Central memory CD8-positive, alpha-beta T cell (primary cell): Measurements from ENCODE around the gene PTPRK.

Source experiments
- ATAC-seq: fragments of 150-1000 bp; cut with Tn5 transposase; replicated peaks from 2 replicates; pipeline ENCODE4 v1.10.0; 2022; ENCODE audit warnings: mild to moderate bottlenecking, moderate FRiP score, moderate number of reproducible peaks; ENCODE audit not compliant: poor library complexity, severe bottlenecking; ENCODE audit errors: extremely low read depth
- DNase-seq, 2 donors: peaks; one replicate each; pipeline ENCODE4 v3.0.0; 2021; ENCODE audit warnings: low spot score in 2 of 2
- H3K27ac Mint-ChIP-seq: one replicate; pipeline ENCODE4 v1.8.0; 2022; ENCODE audit warnings: low read depth, mild to moderate bottlenecking, moderate library complexity, mixed read lengths
- H3K27me3 Mint-ChIP-seq: one replicate; pipeline ENCODE4 v1.8.0; 2022; ENCODE audit warnings: mixed read lengths
- H3K36me3 Mint-ChIP-seq: one replicate; pipeline ENCODE4 v1.8.0; 2022; ENCODE audit warnings: mild to moderate bottlenecking, moderate library complexity, mixed read lengths; ENCODE audit not compliant: insufficient read depth
- H3K4me1 Mint-ChIP-seq: one replicate; pipeline ENCODE4 v1.8.0; 2022; ENCODE audit warnings: mixed read lengths
- H3K4me3 Mint-ChIP-seq: one replicate; pipeline ENCODE4 v1.8.0; 2022; ENCODE audit warnings: mild to moderate bottlenecking, moderate library complexity, mixed read lengths
- H3K9me3 Mint-ChIP-seq: one replicate; pipeline ENCODE4 v1.8.0; 2022; ENCODE audit warnings: mixed read lengths

Gene PTPRK

DNA sequence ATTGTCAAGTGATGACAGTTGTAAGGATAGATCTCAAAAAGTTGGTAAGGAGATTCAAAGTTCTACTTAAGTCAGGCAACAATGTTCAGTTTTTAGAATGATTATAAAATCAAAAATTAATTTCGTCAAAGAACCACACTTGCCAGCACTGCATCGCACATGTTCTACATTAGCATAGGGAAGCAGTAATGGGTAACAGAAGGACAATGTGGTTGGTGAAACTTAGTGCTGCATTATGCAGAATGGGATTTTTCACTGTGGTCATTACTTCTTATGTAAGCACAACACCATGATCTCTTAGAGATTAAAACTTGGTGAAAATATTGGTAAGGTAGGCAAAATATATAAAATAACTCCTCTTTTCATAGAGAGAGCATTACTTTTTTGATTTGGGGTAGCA is 445.8 kb downstream of the PTPRK start:
- DNase-seq (no peak), ATAC-seq (no peak)
- Mint-ChIP-seq H3K27me3 (no peaks in the 10 kb centered on the region), H3K27ac (no peak overlapping the region), H3K4me3 (no peak overlapping the region), H3K36me3 (peaks cover 5% of the 10 kb centered on the region), H3K4me1 (peaks cover 5% of the 10 kb centered on the region), H3K9me3 (no peaks in the 10 kb centered on the region)

DNA sequence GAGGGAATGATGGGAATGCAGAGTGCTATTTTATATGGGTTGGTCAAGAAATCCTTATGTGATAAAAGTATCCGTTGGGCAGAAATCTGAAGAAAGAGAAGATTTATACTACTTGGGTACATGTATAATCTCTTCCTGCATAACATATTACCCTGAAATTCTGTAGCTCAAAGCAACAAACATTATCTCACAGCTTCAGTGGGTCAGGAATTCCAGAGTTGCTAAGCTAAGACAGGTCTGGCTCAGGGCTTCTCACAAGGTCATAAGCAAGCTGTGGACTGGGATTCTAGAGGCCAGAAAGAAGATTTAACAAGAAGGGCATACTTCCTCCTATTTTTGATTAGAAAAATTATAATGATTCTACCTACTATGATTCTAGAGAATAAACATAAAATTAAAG is 447.0 kb downstream of the PTPRK start:
- ATAC-seq = no peak
- H3K27me3 Mint-ChIP-seq = no peaks in the 10 kb centered on the region
- H3K36me3 Mint-ChIP-seq = peaks cover 4% of the 10 kb centered on the region
- peaks cover 5% of the 10 kb centered on the region for H3K4me1 Mint-ChIP-seq
- DNase-seq = no peak
- no peak overlapping the region for H3K27ac Mint-ChIP-seq
- no peaks in the 10 kb centered on the region for H3K9me3 Mint-ChIP-seq
- no peak overlapping the region for H3K4me3 Mint-ChIP-seq

DNA sequence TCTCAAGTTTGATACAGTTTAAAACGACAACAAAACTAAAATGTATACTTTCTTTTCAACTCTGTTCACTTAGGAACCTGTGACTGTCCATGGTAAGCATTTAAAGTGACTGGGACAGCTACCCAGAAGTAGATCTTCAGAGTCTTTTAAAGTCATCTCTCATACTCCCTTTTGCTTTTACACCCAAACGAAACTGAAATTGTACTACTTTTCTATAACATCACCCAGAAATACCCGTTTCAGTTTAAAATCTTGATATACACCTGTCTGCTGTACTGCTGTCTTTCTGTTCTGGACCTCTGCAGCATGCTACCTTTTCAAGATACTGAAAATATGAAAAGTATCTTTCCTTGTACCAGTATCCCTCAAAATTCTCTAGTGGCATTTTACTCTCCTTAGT is 449.2 kb downstream of the PTPRK start:
- Mint-ChIP-seq H3K36me3 (peaks cover 7% of the 10 kb centered on the region), H3K27me3 (no peaks in the 10 kb centered on the region), H3K4me3 (no peak overlapping the region), H3K27ac (no peak overlapping the region), H3K9me3 (no peaks in the 10 kb centered on the region), H3K4me1 (peaks cover 5% of the 10 kb centered on the region)
- ATAC-seq = no peak
- DNase-seq = no peak

DNA sequence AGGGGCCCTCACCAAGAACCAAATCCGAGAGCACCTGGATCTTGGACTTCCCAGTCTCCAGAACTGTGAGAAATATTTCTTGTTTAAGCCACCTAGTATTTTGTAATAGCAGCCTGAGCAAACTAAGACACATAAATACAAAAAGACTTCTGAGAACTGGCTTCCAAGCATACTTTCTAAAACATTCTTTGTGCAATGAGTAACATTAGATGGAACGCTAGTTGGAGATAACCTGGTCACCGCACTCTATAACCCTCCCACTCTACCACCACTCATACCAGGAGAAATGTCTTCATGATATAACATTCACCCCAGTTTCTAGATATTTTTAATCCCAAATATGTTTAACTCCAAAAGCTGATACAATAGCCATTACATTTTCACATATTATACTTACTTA is 450.0 kb downstream of the PTPRK start:
- no peak for DNase-seq
- no peak overlapping the region for H3K27ac Mint-ChIP-seq

DNA sequence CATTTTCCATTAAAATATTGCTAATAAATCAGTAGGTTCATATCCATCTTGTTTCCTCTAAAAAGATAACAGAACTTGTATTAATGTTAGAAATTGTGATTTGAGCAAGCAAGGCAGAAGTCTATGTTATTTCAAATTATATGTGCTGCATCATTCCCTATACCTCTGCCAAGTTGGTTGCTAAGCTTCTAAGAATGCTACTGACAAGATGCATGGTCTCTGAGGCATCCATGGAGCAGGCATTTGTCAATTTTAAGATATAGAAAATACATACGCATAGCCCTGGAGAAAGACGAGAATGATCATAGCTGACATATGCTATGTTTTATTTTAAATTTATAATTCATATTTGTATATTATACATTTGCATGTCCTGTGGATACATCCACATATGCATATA is 451.2 kb downstream of the PTPRK start:
- DNase-seq (no peak), ATAC-seq (no peak)
- Mint-ChIP-seq H3K27ac (no peak overlapping the region), H3K36me3 (peaks cover 9% of the 10 kb centered on the region), H3K4me3 (no peak overlapping the region), H3K4me1 (peaks cover 5% of the 10 kb centered on the region), H3K27me3 (no peaks in the 10 kb centered on the region), H3K9me3 (no peaks in the 10 kb centered on the region)

More for the DNA sequence above, 450.0 kb downstream of the PTPRK start:
- H3K9me3 Mint-ChIP-seq = no peaks in the 10 kb centered on the region
- H3K4me3 Mint-ChIP-seq = no peak overlapping the region
- peaks cover 10% of the 10 kb centered on the region for H3K36me3 Mint-ChIP-seq
- peaks cover 5% of the 10 kb centered on the region for H3K4me1 Mint-ChIP-seq
- no peaks in the 10 kb centered on the region for H3K27me3 Mint-ChIP-seq
- ATAC-seq = no peak

DNA sequence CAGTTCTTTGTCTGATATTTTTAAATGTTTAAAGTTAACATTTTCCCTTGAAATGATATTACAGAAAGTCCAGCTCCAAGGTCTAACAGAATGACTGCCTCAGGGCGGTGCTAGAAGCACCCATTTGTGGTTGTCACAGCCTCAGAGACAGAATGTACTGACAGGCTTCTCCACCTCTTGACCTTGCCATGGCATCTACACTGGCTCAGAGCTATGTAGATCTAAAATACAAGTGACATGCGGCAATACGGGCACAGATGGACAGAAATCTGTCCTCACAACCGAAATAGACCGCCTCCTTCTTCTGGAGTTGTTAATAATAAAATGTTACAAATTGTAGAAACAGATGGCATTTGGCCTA is 452.3 kb downstream of the PTPRK start:
- ATAC-seq (no peak), DNase-seq (no peak)
- Mint-ChIP-seq H3K4me3 (no peak overlapping the region), H3K27me3 (no peaks in the 10 kb centered on the region), H3K9me3 (no peaks in the 10 kb centered on the region), H3K4me1 (peaks cover 5% of the 10 kb centered on the region), H3K36me3 (peaks cover 7% of the 10 kb centered on the region), H3K27ac (no peak overlapping the region)

DNA sequence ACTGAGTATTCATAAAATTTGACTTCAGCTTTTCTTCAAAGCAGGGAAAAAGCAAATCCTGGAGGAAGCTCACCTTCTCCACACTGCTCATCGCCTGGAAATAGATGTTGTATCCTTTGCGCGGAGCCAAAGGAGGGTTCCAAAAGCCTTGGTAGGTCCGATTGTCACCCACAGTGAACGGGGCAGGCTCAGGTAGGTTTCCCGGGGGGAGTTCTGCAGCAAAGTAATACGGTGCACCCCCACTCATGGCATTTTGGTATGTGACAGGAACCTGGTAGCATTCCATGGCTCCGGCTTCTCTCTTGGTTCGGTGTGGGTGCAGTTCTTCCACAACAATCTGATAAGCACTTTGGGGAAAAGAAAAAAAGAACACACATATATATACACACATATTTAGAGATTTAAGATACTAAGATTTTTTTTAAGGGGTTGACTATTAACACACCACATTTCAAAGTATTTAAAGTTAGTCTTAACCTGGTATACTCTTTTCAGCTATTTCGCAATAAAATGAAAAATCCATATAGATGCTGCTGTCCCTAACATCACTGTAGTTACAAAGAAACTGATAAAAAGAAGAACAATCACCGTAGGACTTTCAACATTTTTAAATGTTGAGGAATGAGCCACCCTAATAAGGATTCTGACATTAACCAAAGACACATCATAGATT is 452.8 kb downstream of the PTPRK start:
- Mint-ChIP-seq H3K27ac (no peak overlapping the region), H3K4me1 (peaks cover 5% of the 10 kb centered on the region), H3K27me3 (no peaks in the 10 kb centered on the region), H3K9me3 (no peaks in the 10 kb centered on the region), H3K36me3 (peaks cover 6% of the 10 kb centered on the region), H3K4me3 (no peak overlapping the region)
- ATAC-seq (no peak), DNase-seq (no peak)

DNA sequence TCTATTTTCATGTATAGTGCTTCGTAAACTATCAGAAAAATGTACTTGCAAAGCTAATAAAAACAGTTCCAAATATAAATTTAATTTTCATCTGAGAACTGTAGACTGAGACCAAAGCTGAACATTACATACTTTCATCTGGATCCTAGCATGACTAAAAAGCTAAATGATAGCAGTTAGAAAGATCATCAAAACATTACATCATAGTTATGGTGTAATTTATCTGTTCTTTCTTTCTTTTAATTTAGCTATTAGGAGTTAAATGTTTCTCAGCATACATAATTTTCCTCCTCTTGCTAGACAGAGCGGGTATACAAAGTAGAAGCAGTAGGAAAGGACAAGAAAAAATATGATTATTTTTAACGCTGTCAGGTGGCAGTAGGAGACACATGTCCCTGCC is 455.3 kb downstream of the PTPRK start:
- H3K4me3 Mint-ChIP-seq = no peak overlapping the region
- ATAC-seq (no peak), DNase-seq (no peak)
- H3K27me3 Mint-ChIP-seq = no peaks in the 10 kb centered on the region
- no peaks in the 10 kb centered on the region for H3K9me3 Mint-ChIP-seq
- no peak overlapping the region for H3K27ac Mint-ChIP-seq
- H3K4me1 Mint-ChIP-seq = no peaks in the 10 kb centered on the region
- H3K36me3 Mint-ChIP-seq = peaks cover 9% of the 10 kb centered on the region

DNA sequence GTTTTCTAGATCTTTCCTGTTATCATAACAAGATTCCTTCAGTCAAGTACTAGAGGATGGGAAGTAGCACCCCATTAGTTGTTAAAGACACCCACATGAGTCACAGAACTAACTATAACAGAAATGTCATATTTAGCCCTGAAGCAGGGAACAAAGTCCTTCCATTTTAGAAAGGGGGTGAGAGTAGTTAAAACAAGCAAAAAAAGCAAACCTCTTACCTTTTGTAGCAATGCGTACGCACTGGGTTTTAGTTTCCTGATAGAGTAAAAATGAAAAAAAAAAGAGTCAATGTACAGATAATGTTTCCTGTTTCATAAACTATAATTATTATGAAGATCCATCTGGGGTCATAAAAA is 455.9 kb downstream of the PTPRK start:
- ATAC-seq (no peak), DNase-seq (no peak)
- H3K27me3 Mint-ChIP-seq = no peaks in the 10 kb centered on the region
- H3K4me1 Mint-ChIP-seq = no peaks in the 10 kb centered on the region
- no peak overlapping the region for H3K27ac Mint-ChIP-seq
- H3K36me3 Mint-ChIP-seq = peaks cover 9% of the 10 kb centered on the region
- H3K9me3 Mint-ChIP-seq = no peaks in the 10 kb centered on the region
- no peak overlapping the region for H3K4me3 Mint-ChIP-seq

DNA sequence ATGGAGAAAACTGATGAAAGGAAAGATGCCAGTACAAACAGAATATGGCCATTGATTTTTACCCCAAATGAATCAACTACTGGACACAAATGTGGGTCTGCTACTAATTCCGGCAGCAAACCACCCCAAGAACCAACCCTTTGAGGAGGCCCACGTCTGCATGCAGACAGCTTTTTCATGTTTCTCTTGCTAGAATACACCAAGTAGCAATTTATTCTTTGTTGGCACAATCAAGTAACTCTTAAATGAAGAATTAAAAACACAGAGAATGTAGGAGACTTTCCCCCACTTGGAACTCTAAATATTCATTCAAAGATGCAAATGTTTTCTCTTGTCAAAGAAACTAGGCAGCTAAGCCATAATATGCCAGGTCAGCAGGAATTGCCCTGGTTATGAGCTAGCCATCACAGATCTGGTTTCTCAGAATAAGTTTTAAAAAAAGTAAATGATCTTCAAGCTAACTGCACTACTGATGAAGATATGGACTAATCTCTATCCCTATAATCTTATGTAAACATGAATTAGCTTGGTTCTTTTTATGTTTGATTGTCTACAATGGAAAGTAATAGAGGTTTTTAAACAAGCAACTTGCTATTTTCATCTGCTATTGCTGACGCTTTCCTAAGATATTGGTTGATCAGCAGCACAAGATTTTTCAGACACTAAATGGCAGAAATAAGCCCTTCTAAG is 456.4 kb downstream of the PTPRK start:
- Mint-ChIP-seq H3K27me3 (no peaks in the 10 kb centered on the region), H3K36me3 (peaks cover 9% of the 10 kb centered on the region), H3K4me3 (no peak overlapping the region), H3K9me3 (no peaks in the 10 kb centered on the region), H3K4me1 (no peaks in the 10 kb centered on the region), H3K27ac (no peak overlapping the region)
- no peak for DNase-seq
- no peak for ATAC-seq

DNA sequence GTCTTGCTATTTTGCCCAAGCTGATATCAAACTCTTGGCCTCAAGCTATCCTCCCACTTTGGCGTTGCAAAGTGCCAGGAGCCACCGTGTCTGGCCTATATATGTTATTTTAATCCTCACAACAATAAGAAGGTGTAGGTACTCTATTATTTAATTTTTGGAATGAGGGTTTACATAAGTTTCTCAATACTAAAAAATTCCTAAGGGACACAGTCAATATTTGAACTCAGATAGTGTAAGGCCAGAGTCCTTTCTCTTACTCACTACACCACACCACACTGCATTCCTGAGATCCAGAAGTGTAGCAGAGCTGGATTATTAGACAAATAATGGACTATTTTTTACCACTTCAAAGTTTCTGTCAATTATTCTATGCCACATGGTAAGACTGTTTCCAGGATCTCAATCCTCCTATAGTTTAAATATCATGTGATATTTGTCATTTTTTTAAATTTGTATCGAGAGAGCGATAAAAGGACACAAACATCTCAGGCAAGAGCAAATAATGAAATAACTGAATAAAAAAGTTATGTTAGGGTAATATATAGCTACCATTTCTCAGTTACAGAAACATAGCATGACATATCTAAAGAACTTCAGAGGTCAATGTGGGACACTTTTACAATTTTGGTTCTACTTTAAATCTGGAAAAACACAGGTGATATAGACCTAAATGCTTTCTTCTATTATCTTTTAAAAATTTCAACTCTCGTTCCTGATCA is 457.4 kb downstream of the PTPRK start:
- ATAC-seq (no peak), DNase-seq (no peak)
- no peak overlapping the region for H3K27ac Mint-ChIP-seq
- no peaks in the 10 kb centered on the region for H3K9me3 Mint-ChIP-seq
- H3K36me3 Mint-ChIP-seq = peaks cover 9% of the 10 kb centered on the region
- no peaks in the 10 kb centered on the region for H3K27me3 Mint-ChIP-seq
- H3K4me1 Mint-ChIP-seq = no peaks in the 10 kb centered on the region
- H3K4me3 Mint-ChIP-seq = no peak overlapping the region

DNA sequence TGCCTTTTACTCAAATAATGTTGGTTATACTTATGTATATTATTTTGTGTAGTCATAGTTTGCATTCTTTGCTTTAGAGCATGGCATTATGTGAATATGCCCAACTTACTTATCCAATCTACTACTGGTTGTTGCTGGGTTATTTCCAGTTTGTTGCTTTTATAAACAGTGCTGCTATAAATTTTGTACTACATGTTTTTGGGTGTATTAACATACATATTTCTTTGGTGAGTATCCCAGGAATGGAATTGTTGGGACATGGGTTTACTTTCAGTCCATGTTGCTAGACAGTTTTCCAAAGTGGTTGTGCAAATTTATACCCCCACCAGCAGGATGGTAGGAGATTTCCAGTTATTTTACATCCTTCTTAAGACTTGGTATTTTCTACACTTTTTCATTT is 462.5 kb downstream of the PTPRK start:
- Mint-ChIP-seq H3K9me3 (no peaks in the 10 kb centered on the region), H3K27me3 (no peaks in the 10 kb centered on the region), H3K4me3 (no peak overlapping the region), H3K4me1 (no peaks in the 10 kb centered on the region), H3K27ac (no peak overlapping the region), H3K36me3 (peaks cover 5% of the 10 kb centered on the region)
- no peak for ATAC-seq
- DNase-seq = no peak

DNA sequence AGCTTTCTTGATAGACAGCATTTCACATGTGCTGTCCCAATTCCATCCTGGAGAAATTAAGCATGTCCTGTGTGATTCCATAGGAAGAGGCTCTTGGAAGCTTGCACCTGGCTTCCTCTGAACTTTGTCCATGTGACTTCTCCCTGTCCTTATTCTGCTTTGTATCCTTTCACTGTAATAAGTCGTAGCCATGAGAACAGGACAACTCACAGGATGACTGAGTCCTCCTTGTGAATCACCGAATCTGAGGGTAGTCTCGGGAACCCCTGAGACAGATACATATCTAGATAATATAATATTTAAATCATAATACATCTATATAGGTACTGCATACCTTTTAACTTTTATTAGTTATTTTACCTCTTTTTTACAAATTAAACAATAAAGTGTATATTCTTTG is 462.9 kb downstream of the PTPRK start:
- Mint-ChIP-seq H3K4me3 (no peak overlapping the region), H3K27ac (no peak overlapping the region), H3K27me3 (no peaks in the 10 kb centered on the region), H3K9me3 (no peaks in the 10 kb centered on the region), H3K36me3 (peaks cover 5% of the 10 kb centered on the region), H3K4me1 (no peaks in the 10 kb centered on the region)
- no peak for DNase-seq
- no peak for ATAC-seq
